ENCODE measurements around the gene AATK.

AATK gene

GRCh38 chr17:81125573-81126081 is 40.4 kb downstream of the AATK start:
- no peak for DNase-seq

GRCh38 chr17:81124377-81124776 is 41.6 kb downstream of the AATK start:
- DNase-seq, result no peak

- DNase-seq, result no peak
These were observed 42.7 kb downstream of the AATK start for GRCh38 chr17:81123052-81124048.

DNA sequence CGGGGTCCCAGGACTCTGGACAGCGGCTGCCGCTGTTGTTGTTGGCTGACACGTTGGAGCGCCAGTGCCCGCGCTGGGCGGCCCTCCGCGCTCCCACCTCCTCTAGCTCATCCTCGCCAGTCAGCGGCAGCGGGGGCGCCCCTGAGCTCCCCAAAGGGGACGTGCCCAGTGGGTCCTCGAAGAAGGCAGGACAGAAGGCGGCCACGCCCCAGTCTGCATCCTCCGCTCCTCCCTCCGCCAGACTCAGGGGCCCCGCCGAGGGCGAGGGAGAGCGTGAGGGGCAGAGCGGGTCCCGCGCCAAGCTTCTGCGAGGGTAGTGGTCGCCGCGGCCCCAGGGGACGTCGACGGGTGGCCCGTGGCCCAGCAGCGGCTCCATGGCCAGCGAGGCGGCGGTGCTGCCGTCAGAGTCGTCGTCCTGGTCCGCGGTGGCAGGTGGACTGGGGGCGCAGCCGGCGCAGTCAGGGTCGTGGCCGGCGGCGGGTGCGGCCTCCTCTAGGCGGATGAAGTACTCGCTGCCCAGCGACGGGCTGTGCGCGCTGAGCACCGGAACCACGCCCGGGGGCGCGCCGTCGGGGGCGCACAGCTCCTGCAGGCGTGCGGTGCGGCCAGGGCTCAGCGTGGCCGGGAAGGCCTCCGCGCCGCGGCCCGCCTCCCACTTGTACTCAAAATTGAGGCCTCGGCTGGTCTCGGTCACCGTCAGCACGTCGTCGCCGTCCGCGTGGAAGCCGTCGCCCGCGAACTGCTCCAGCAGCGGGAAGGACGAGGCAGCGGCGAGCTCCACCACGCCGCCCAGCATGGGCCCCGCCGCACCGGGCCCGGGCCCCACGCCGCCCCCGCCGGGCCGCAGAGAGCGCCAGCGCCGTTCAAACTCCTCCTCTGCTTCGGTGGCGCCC is 43.9 kb downstream of the AATK start:
- DNase-seq, result no peak

- DNase-seq, result no peak
These were observed 45.1 kb downstream of the AATK start for GRCh38 chr17:81120695-81121621.

DNA sequence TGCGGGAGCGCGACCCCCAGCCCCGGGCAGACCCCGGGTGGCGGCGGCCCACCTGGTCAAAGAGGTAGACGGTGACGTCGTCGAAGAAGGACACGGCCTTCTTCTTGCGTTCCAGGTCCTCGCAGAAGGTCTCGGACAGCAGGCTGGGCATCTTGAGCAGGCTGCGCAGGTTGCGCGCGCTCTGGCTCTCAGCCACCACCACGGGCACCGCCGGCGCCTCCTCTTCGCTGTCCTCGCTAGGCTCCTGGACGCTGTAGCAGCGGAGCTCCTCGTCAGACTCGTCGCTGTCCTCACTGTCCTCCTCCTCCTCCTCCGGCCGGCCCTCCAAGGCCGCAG is 45.9 kb downstream of the AATK start:
- DNase-seq, result no peak

DNA sequence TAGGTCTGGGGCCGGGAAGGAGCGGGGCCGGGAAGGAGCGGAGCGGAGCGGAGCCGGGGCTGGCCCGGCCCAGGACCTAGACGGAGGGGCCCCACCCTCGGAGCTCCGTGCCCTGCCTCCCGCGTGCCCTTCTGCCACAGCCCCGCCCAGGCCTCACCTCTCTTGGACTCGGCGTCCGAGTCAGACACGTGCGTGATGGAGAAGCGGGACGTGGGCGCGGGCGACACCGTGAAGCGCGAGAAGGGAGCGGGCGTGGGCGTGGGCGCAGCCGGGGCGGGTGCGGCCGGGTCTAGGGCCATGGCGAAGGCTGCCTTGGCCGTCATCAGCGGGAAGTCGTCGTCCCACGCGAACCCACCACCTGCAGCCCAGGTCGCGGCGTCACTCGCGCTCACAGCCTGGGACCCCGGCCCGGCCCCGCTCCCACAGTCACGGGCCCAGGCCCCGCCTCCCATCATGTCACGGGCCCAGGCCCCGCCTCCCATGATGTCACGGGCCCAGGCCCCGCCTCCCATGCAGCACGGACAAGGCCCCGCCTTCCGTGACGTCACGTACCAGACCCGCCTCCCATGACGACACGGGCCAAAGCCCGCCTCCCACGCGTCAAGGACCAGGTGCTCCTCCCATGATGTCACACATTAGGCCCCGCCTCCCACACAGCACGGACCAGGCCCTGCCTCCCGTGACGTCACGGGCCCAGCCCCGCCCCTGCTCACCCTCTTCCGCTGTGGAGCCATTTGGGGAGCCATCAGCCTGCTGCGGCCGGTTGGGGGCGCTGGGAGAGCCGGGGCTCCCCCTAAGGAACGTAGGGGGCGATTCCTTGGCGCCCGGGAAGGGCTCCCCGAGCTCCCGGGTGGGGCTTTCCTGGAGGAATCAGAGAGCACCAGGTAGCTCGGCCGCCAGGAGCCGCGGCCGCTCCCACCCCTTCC is 46.5 kb downstream of the AATK start:
- DNase-seq, result peak; percentile 50 to 71 (median 58)

GRCh38 chr17:81118308-81119221 is 47.5 kb downstream of the AATK start:
- DNase-seq, result no peak

DNA sequence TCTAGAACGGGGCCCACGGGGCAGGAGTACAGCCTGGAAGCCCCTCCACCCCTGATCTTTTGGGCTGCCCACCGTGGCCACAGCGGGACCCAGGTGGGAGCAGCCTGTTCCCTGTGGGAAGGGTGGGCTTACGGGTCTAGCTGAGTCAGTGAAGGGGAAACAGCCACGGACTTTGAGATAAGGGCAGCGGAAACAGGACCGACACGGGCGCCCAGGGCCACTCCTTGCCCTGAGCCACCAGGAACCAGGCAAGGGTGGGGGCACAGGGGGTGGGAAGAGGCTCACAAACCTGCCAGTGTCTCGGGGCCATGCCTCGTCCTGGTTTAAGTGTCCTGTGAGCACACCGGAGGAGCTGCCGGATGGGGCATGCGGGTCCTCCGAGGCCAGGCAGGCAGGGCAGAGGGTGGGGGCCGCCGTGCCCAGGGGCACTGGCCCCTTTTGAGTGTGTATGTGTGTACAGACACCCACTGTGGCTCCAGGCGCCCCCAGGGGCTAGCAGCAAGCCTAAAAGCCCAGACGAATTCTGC is 48.3 kb downstream of the AATK start:
- no peak for DNase-seq

GRCh38 chr17:81116704-81117103 is 49.3 kb downstream of the AATK start:
- no peak for DNase-seq

- no peak for DNase-seq
These were observed 50.1 kb downstream of the AATK start for GRCh38 chr17:81115749-81116464.

DNA sequence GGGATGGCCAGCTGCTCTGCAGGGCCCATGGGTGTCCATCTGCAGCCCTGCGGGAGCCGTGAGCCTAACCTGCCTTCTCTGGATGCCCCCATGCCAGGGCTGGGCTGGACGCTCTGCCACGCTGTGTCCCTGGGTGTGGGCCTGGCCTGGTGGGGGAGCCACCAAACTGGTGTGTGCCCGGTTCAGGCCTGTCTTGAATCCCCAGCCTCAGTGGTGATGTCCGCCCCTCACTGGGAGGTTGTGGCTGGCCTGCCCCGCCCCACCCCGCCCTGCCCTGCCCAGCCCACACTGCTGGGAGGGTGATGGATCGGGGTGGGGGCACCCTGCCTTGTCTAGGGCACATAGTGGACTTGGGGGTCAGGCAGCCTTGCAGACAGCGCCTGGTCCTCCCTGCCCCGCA is 50.8 kb downstream of the AATK start:
- no peak for DNase-seq

DNA sequence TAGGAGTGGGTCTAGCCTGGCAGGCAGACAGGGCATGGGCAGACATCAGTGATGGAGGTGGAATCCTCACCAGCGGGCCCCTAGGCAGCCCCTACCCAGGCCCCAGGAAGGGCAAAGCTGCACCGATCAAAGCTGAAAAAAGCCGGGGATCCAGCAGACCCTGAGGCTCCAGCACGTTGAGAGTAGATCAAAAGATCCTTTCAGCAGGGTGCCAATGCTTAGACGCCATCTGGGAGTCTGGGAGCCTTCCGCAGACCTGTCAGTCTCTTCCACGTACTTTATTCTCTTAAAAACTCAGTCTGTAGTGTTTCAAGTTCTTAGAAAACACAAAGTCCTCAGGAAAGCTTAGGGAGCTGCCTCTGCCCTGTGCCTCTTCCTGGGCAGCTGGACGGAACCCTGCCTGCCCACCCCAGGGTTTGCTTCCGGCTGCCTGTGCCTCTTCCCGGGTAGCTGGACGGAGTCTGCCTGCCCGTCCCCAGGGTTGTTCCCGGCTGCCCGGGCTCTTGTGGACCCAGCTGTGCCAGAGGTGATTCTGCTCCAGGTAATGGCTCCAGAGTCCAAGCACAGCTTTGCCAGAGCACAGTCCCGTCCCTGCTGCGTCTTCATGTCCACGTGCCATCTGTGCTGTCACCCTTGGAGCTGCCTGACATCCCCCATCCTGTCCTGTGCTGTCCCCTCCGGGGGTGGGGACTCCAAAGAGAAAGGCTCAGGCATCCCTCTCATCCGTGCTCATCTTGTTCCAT is 51.5 kb downstream of the AATK start:
- no peak for DNase-seq

- DNase-seq, result no peak
These were observed 52.8 kb downstream of the AATK start for GRCh38 chr17:81113158-81113724.

DNA sequence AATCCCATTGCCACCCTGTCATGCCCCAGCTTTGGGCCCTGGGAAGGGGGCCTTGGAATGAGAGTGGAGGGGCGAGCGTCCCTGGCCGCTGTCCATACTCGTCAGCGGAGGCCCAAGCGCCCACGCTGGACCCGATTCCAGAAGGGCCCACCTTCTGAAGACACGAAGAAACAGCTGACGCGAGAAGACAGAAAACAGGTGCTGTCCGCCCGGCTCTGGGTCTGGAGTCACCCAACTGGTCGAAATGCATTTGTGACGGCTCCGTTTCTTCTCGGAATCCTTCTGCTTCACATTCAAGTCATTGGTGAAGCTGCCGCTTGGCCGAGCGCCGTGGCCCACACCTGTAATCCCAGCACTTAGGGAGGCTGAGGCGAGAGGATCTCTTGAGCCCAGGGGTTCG is 53.6 kb downstream of the AATK start:
- no peak for DNase-seq

DNA sequence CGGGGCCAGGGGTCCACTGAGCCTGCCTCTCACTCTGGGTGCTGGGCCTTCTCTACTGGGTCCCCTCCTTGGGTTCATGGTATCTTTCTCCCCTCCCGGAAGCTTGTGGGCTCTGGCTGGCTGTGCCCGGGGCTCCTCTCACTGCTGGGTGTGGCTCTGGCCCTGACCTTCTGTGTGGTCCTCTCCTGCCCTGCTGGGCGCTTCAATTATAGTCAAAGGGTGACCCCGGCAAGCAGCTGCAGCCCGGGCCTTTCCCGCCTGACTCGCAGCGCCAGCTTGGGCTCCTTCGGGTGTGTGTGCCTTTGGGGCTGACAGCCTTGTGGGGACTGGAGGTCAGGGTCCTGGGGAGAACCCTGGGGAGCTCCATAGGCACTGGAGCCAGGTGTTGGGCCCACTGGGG is 55.0 kb downstream of the AATK start:
- no peak for DNase-seq

DNA sequence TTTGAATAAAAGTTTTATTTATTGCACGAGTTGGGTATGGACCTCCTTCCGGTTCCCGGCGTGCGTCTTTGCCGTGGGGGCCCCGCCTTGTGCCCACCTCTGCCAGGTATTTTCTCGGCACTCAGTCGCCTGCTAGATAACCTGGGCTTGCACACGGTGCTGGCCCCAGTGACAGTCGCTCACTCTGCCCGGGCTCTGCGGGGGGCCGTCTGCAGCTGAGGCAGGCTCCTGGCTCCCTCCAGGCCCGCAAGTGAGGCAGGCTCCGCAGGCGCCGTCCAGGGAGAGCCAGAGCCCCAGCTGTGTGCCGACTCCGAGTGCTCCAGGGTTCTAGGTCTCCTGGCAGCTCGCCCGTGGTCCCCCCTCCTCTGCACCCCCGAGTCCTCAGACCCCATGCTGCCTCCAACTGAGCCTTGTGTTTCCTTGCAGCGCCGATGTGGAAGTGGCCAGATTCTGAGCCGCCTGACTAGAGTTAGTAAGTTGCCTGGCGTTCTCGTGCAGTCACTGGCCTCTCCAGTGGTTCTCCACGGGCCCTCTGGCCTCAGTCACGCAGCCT is 55.5 kb downstream of the AATK start:
- DNase-seq, result no peak

DNA sequence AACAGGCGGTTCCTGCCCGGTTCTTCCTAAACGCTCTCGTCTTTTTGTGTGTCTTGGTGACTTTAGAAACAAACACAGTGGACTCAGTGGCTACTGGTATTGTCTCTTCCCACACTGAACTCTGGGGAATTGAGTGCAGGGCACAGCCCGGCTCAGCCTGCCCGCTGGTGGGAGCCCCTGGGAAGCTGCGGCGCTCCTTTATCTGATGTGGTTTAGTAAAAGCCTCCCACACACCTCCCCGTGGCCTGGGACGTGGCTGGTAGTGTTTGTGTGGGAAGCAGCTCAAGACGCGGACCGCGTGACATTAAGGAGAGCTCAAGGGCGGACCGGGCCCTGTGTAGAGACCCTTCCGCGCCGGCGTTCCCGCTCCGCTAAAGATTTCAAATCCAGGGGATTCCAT is 56.1 kb downstream of the AATK start:
- no peak for DNase-seq

Measured in activated naive CD4-positive, alpha-beta T cell (primary cell).